Measurements from ENCODE around the gene MSRB1. TPM values are rescaled to one million over a fixed set of nuclear protein-coding genes. Genes with fewer than 3 reads are reported as not detected.

Gene MSRB1
- total RNA-seq, 1 donor from 2014 or later, result 16.6 TPM

DNA sequence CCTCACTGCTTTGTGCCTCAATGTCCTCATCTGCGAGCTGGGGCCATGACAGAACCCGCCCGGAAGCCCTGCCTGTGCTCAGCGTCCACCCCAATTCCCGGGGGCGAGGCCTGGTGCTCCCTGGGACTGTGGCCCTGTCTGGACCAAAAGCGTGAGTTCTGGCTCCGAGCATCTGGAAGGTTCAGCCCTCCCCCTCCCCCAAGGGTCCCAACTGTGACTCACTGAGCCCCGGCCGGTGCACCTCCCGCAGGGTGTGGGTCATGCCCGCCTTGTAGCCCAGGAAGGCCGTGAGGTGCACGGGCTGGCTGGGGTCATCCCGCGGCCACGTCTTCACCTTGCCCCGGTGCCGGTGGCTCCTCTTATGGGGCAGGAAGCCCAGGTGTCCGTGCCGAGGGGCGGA is 10.7 kb upstream of the MSRB1 start:
- DNase-seq (no peak), ATAC-seq (ENCODE audit: low read depth) (no peak)
- ChIA-PET POLR2A (no interaction called here), CTCF (interaction anchor here (0.7 kb wide), 1 partner anchor 176 kb away, joined by 3 read pairs; no protein-coding TSS in a partner anchor)
- H3K4me3 Mint-ChIP-seq, result no peak overlapping the region
- no peaks in the 10 kb centered on the region for H3K36me3 Mint-ChIP-seq (ENCODE audit: low read depth)
- intact Hi-C loops (cut with micrococcal nuclease), result no loop called here
- TF ChIP-seq, protein P1, sequence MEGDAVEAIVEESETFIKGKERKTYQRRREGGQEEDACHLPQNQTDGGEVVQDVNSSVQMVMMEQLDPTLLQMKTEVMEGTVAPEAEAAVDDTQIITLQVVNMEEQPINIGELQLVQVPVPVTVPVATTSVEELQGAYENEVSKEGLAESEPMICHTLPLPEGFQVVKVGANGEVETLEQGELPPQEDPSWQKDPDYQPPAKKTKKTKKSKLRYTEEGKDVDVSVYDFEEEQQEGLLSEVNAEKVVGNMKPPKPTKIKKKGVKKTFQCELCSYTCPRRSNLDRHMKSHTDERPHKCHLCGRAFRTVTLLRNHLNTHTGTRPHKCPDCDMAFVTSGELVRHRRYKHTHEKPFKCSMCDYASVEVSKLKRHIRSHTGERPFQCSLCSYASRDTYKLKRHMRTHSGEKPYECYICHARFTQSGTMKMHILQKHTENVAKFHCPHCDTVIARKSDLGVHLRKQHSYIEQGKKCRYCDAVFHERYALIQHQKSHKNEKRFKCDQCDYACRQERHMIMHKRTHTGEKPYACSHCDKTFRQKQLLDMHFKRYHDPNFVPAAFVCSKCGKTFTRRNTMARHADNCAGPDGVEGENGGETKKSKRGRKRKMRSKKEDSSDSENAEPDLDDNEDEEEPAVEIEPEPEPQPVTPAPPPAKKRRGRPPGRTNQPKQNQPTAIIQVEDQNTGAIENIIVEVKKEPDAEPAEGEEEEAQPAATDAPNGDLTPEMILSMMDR (IDR thresholded peaks at IDR 0.05), result no peak
- no peaks in the 10 kb centered on the region for H3K4me1 Mint-ChIP-seq
- no peaks in the 10 kb centered on the region for H3K9me3 Mint-ChIP-seq
- no peak overlapping the region for H3K27ac Mint-ChIP-seq
- no peaks in the 10 kb centered on the region for H3K27me3 Mint-ChIP-seq

DNA sequence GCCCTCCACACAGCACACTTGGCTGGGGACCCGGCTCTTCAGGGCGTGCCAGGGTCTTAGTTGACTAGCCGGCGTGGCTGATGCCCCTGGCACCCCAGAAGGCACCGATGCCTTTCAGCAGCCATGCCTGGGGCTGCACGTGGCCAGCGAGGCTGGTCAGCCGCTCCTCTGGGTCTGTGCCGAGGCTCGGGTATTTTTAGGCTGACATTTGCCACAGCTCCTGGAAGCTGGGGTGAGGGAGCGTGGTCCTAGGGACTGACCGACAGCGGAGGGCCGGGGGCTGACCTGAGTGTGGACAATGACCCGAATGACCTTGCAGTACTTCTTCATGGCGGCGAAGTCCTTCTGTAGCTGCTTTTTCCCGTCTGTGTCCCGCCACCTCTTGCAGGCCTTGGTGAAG is 7.6 kb upstream of the MSRB1 start:
- Mint-ChIP-seq H3K4me1 (no peaks in the 10 kb centered on the region), H3K27me3 (no peaks in the 10 kb centered on the region), H3K36me3 (ENCODE audit: low read depth) (no peaks in the 10 kb centered on the region), H3K9me3 (no peaks in the 10 kb centered on the region), H3K4me3 (no peak overlapping the region), H3K27ac (no peak overlapping the region)
- intact Hi-C loops (cut with micrococcal nuclease), result no loop called here
- ATAC-seq (ENCODE audit: low read depth) (no peak), DNase-seq (no peak)
- ChIA-PET CTCF (no interaction called here), POLR2A (interaction anchor here (3.0 kb wide), 1 partner anchor 14 kb away, joined by 9 read pairs; the partner anchor contains the start of gene RPS2)
- TF ChIP-seq, protein P1 (IDR thresholded peaks at IDR 0.05), result no peak

DNA sequence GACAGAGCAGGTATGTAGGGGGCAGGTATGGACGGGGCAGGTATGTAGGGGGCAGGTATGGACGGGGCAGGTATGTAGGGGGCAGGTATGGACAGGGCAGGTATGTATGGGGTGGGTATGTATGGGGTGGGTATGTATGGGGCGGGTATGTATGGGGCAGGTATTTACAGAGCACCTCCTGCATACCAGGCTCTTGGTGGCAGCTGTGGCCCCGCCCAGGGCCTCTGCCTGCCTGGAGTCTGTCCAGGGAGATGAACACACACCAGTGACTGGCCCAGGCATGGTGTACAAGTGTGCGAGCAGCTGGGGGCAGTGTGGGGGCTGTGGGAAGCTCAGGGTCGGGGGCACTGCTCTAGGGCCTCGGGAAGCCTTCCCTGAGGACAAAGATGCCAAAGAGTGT is 7.0 kb upstream of the MSRB1 start:
- CTCF ChIA-PET, result no interaction called here
- TF ChIP-seq, protein P1 (IDR thresholded peaks at IDR 0.05), result no peak
- H3K27ac Mint-ChIP-seq, result no peak overlapping the region
- intact Hi-C loops (cut with micrococcal nuclease), result no loop called here
- H3K4me1 Mint-ChIP-seq, result no peaks in the 10 kb centered on the region
- DNase-seq (no peak), ATAC-seq (ENCODE audit: low read depth) (no peak)
- no peaks in the 10 kb centered on the region for H3K36me3 Mint-ChIP-seq (ENCODE audit: low read depth)
- POLR2A ChIA-PET, result interaction anchor here (3.0 kb wide), 1 partner anchor 14 kb away, joined by 9 read pairs; the partner anchor contains the start of gene RPS2
- H3K9me3 Mint-ChIP-seq, result no peaks in the 10 kb centered on the region
- no peak overlapping the region for H3K4me3 Mint-ChIP-seq
- no peaks in the 10 kb centered on the region for H3K27me3 Mint-ChIP-seq

DNA sequence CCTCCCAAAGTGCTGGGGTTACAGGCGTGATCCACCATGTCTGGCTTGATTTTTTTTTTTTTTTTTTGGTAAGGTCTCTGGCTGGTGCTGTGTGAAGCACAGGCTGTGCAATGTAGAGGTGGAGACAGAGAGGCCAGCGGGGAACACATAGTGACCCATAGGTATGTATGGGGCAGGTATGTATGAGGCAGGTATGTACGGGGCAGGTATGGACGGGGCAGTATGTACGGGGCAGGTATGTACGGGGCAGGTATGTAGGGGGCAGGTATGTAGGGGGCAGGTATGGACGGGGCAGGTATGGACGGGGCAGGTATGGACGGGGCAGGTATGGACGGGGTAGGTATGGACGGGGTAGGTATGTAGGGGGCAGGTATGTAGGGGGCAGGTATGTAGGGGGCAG is 6.5 kb upstream of the MSRB1 start:
- TF ChIP-seq, protein P1 (IDR thresholded peaks at IDR 0.05), result no peak
- Mint-ChIP-seq H3K9me3 (no peaks in the 10 kb centered on the region), H3K27me3 (no peaks in the 10 kb centered on the region), H3K36me3 (ENCODE audit: low read depth) (no peaks in the 10 kb centered on the region), H3K27ac (no peak overlapping the region), H3K4me3 (no peak overlapping the region), H3K4me1 (no peaks in the 10 kb centered on the region)
- ATAC-seq (ENCODE audit: low read depth) (no peak), DNase-seq (no peak)
- ChIA-PET CTCF (no interaction called here), POLR2A (interaction anchor here (0.7 to 3.0 kb wide), 3 partner anchors 15 to 17 kb away, joined by 4 to 9 read pairs (median 9); partner anchors contain the start of gene RPS2)
- intact Hi-C loops (cut with micrococcal nuclease), result no loop called here

DNA sequence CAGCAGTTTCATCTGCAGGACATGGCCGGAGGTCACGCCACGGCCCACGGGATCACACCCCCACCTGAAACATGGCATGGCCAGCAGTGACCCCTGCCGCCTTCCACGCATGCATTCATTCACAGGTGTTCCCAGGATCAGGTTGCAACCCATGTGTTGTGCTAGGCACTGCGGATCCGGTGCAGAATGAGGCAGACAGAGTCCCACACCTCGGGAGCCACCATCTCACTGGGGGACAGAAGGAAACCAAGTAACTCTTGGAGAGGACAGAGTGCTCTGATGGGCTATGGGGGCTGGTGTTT is 4.3 kb upstream of the MSRB1 start:
- H3K4me3 Mint-ChIP-seq, result no peak overlapping the region
- ChIA-PET POLR2A (no interaction called here), CTCF (no interaction called here)
- intact Hi-C loops (cut with micrococcal nuclease), result no loop called here
- ATAC-seq (ENCODE audit: low read depth), result no peak
- H3K4me1 Mint-ChIP-seq, result peaks cover 13% of the 10 kb centered on the region
- no peak for DNase-seq
- TF ChIP-seq, protein P1 (IDR thresholded peaks at IDR 0.05), result no peak
- no peaks in the 10 kb centered on the region for H3K36me3 Mint-ChIP-seq (ENCODE audit: low read depth)
- H3K27ac Mint-ChIP-seq, result no peak overlapping the region
- H3K27me3 Mint-ChIP-seq, result no peaks in the 10 kb centered on the region
- H3K9me3 Mint-ChIP-seq, result no peaks in the 10 kb centered on the region

Data from activated B cell treated with CpG ODN at 0.5 μM for 24 hours (primary cell).